Mesothelial cell of epicardium (in vitro differentiated cells): ENCODE data around the gene GIMAP5. TPM values are rescaled to one million over a fixed set of nuclear protein-coding genes. Genes with fewer than 3 reads are reported as not detected.

Source experiments
- DNase-seq, 2 experiments: peaks; one replicate each; pipeline ENCODE4 v3.0.0; 2021; ENCODE audit warnings: low spot score in 2 of 2; ENCODE audit not compliant: unreplicated experiment in 2 of 2
- H3K27ac Mint-ChIP-seq: 2 replicates; pipeline ENCODE4 v1.8.0; 2021; ENCODE audit warnings: mixed read lengths
- H3K27me3 Mint-ChIP-seq: 2 replicates; pipeline ENCODE4 v1.8.0; 2021; ENCODE audit warnings: low read depth, mixed read lengths
- H3K36me3 Mint-ChIP-seq: 2 replicates; pipeline ENCODE4 v1.8.0; 2021; ENCODE audit warnings: mixed read lengths
- H3K4me1 Mint-ChIP-seq: 2 replicates; pipeline ENCODE4 v1.8.0; 2021; ENCODE audit warnings: mixed read lengths
- H3K4me3 Mint-ChIP-seq: 2 replicates; pipeline ENCODE4 v1.8.0; 2021; ENCODE audit warnings: mild to moderate bottlenecking, moderate library complexity, mixed read lengths
- H3K9me3 Mint-ChIP-seq: 2 replicates; pipeline ENCODE4 v1.8.0; 2021; ENCODE audit warnings: mixed read lengths
- total RNA-seq: library from RNA; stranded (reverse); gene quantifications from 3 replicates; pipeline ENCODE4 v1.2.1, GENCODE V29; 2021
- TF ChIP-seq, protein P1 (sequence below): fragments of 200-600 bp; sonication (generic); IDR thresholded peaks from one replicate; pipeline ENCODE4 v1.5.0; 2021; ENCODE audit warnings: antibody characterized with exemption; ENCODE audit not compliant: unreplicated experiment

The GIMAP5 gene
- total RNA-seq, 1 donor from 2014 or later = not detected

DNA sequence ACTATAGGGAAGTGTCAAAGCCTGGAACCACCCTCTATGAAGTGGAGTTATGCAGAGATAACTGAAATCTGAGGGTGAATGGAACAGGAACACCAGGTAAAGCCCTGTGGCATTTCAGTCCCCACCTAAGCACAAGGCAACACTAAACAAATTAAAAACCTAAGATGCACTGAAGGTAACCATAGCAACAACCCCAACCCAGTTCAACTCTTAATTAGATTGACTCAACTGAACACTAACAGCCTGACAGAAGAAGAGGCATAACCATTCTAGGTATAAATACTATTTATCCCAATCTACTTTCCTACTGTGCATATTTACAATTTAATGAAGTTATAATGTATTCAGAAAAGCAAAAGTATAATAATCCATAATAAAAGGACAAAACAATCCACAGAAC, 9.2 kb upstream of the GIMAP5 start:
- Mint-ChIP-seq H3K27me3 (peaks cover 22% of the 10 kb centered on the region), H3K9me3 (peaks cover 28% of the 10 kb centered on the region)

DNA sequence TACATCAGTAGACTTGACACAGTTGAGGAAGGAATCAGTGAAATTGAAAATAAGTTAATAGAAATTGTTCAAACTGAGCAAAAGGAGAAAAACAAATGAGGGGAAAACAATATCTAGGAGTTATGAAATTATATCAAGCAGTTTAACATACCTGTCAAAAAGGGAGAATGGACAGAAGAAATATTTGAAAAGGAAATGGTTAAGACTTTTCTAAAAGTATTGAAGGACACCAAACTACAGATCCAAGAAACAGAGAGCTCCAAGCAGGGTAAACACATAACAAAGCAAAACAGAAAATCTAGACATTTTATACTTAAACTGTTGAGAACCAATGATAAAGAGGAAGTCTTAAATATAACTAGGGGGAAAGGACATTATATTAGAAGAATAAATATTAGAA, 8.6 kb upstream of the GIMAP5 start:
- no peak overlapping the region for H3K4me3 Mint-ChIP-seq
- H3K9me3 Mint-ChIP-seq = peaks cover 28% of the 10 kb centered on the region
- no peaks in the 10 kb centered on the region for H3K36me3 Mint-ChIP-seq
- no peak overlapping the region for H3K27ac Mint-ChIP-seq
- TF ChIP-seq, protein P1, sequence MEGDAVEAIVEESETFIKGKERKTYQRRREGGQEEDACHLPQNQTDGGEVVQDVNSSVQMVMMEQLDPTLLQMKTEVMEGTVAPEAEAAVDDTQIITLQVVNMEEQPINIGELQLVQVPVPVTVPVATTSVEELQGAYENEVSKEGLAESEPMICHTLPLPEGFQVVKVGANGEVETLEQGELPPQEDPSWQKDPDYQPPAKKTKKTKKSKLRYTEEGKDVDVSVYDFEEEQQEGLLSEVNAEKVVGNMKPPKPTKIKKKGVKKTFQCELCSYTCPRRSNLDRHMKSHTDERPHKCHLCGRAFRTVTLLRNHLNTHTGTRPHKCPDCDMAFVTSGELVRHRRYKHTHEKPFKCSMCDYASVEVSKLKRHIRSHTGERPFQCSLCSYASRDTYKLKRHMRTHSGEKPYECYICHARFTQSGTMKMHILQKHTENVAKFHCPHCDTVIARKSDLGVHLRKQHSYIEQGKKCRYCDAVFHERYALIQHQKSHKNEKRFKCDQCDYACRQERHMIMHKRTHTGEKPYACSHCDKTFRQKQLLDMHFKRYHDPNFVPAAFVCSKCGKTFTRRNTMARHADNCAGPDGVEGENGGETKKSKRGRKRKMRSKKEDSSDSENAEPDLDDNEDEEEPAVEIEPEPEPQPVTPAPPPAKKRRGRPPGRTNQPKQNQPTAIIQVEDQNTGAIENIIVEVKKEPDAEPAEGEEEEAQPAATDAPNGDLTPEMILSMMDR = no peak
- DNase-seq = no peak
- no peaks in the 10 kb centered on the region for H3K4me1 Mint-ChIP-seq
- peaks cover 28% of the 10 kb centered on the region for H3K27me3 Mint-ChIP-seq

More for the DNA sequence above, 9.2 kb upstream of the GIMAP5 start:
- Mint-ChIP-seq H3K36me3 (no peaks in the 10 kb centered on the region), H3K27ac (no peak overlapping the region), H3K4me1 (no peaks in the 10 kb centered on the region), H3K4me3 (no peak overlapping the region)
- TF ChIP-seq, protein P1 = no peak
- no peak for DNase-seq

DNA sequence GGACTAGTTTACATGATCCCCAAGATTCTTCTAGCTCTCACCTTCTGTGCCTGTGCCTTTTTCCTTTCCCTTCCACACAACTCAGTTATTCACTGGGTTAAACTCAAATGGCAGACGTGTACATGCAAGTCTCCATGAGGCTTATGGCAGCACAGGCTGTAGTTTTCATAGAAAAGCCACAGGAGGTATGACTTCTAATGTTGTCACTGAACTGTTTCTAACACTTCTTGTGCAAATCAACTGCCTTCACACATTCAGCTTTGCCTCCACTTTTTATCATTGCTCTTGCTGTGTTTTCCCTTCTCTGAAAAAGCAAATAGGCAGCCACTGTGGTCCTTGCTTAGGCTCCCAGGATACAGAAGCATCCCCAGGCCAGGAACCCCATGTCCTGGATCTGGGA, 5.3 kb upstream of the GIMAP5 start:
- Mint-ChIP-seq H3K9me3 (peaks cover 22% of the 10 kb centered on the region), H3K4me1 (no peaks in the 10 kb centered on the region), H3K4me3 (no peak overlapping the region), H3K36me3 (no peaks in the 10 kb centered on the region), H3K27ac (no peak overlapping the region), H3K27me3 (peaks cover 50% of the 10 kb centered on the region)
- TF ChIP-seq, protein P1 = no peak
- no peak for DNase-seq

DNA sequence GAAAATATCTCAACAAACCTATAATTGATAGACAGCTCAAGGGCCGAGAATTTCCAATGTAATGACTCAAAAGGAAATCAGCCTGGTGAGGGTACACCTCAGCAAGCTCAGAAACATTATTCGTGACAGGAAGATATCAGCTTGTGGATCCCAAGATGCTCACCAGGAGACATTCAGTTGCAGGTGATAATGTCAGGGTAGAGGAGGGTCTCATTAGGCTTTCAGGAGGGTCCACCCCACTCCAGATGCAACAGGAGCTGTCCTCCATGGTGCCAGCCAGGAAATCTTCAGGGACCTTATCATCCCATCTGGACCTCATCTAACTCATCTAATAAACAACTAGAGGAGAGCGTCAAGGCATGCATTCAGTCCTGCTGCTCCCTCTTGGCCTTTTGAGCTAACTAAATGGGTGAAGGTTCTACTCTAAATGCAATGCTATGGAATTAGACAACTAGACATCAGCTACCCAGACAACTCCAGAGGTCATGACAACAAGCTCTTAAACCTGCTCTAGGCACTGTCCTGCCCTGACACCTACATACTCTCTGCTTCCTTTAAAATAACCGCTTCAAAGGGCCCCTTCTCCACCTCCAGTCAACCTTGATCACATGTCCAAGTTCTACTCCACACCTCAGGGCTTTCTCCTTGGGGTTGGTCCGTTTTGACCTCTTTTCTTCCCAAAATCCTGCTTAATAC, 4.3 kb upstream of the GIMAP5 start:
- Mint-ChIP-seq H3K9me3 (peaks cover 12% of the 10 kb centered on the region), H3K4me1 (no peaks in the 10 kb centered on the region), H3K27me3 (peaks cover 59% of the 10 kb centered on the region), H3K27ac (no peak overlapping the region), H3K36me3 (no peaks in the 10 kb centered on the region), H3K4me3 (no peak overlapping the region)
- TF ChIP-seq, protein P1 = no peak
- DNase-seq = no peak

DNA sequence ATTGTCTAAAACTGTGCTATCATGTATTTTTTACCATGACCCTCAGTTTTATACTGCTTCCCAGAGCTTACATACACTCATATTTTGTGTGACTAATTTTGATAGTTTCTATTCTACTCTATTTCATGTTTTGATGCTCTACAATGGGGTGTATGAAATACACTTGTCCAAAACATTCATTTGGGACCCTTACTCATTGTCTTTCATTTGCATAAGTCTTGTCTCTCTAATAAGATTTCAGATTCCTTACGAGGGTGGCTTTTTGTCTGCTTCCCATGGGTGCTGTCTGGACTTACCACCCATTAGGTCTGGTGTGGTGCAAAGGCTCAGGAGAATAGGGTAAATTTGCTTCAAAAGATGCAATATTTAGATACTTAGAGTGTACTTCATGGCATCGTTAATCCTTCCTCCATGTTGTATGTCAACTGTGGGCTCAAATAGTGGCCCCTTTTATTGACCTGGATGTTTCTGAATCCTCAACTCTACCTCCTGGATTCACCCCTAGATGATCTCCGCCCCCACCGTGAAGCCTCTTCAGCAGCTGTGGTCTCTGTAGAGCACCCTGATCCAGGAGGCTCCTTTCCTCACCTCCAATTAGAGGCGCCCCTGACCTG, 3.6 kb upstream of the GIMAP5 start:
- TF ChIP-seq, protein P1 = no peak
- no peak for DNase-seq
- Mint-ChIP-seq H3K4me1 (no peaks in the 10 kb centered on the region), H3K36me3 (no peaks in the 10 kb centered on the region), H3K4me3 (no peak overlapping the region), H3K27me3 (peaks cover 66% of the 10 kb centered on the region), H3K27ac (no peak overlapping the region), H3K9me3 (peaks cover 5% of the 10 kb centered on the region)
